Breast epithelium (tissue), 3 donors: ENCODE measurements around the gene TRPV2.

Experiments
- POLR2A ChIP-seq: fragments of 450-650 bp; IDR thresholded peaks from one replicate; pipeline ENCODE4 v1.6.1; 2016; ENCODE audit warnings: antibody characterized with exemption, mild to moderate bottlenecking, moderate library complexity
- POLR2AphosphoS5 ChIP-seq, 3 donors: sonication (generic); formaldehyde crosslinking; IDR thresholded peaks; one replicate each; pipeline ENCODE4 v1.6.1; 2017; ENCODE audit warnings: antibody characterized with exemption in 3 of 3
- TF ChIP-seq, protein P1 (sequence below), 3 donors: fragments of 450-650 bp; IDR thresholded peaks; one replicate each; pipeline ENCODE4 v1.5.1; 2016 to 2017; ENCODE audit warnings: antibody characterized with exemption in 3 of 3, mild to moderate bottlenecking in 3 of 3, moderate library complexity in 3 of 3

DNA sequence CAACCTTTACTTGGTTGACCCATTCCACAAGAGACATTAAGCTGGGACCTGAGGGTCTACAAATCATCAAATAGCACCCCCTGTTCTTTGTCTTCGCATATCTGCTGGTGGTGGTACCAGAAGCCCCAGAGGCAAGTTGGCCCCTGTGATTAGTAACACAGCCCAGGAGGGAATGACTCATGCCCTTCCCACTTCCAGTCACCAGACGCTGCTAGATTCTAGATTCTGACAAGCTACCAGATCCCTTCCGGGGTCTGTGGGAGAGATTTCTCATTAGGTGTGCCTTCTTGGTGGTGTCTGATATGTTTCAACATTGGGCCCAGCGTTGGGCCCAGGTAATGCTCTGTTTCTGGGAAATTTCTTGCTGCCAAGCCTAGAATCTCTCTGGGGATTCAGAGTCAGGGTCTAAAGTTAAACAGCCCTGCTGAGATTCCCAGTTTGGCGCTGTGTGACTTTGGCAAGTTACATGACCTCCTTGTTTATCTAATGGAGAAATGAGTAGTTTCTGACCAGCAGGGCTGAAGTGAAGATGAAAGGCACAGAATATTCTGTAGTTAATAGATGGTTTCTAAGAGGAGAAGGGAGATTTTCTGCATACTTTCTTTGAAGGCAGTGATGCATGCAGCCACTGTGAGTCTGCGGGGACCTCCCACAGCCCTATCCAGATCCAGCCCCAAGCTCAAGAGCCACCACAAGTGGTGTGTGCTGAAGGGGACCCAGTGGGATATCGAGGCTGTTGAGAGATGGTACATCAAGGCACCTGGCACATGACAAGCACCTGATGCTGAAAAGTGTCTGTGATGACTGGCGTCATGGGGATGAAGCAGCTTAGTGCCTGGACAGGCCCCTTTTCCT is 3.9 kb downstream of the TRPV2 start:
- TF ChIP-seq POLR2A: no peak
- no peak for TF ChIP-seq POLR2AphosphoS5 (IDR thresholded peaks at IDR 0.05)
- TF ChIP-seq, protein P1, sequence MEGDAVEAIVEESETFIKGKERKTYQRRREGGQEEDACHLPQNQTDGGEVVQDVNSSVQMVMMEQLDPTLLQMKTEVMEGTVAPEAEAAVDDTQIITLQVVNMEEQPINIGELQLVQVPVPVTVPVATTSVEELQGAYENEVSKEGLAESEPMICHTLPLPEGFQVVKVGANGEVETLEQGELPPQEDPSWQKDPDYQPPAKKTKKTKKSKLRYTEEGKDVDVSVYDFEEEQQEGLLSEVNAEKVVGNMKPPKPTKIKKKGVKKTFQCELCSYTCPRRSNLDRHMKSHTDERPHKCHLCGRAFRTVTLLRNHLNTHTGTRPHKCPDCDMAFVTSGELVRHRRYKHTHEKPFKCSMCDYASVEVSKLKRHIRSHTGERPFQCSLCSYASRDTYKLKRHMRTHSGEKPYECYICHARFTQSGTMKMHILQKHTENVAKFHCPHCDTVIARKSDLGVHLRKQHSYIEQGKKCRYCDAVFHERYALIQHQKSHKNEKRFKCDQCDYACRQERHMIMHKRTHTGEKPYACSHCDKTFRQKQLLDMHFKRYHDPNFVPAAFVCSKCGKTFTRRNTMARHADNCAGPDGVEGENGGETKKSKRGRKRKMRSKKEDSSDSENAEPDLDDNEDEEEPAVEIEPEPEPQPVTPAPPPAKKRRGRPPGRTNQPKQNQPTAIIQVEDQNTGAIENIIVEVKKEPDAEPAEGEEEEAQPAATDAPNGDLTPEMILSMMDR (IDR thresholded peaks at IDR 0.05): no peak
